ENCODE measurements around the gene FRAT2.

- TF ChIP-seq GATA2 (IDR thresholded peaks at IDR 0.05; ENCODE audit: low read depth, low read length) (no peak), GATA3 (IDR thresholded peaks at IDR 0.05; ENCODE audit: low read depth, low read length) (no peak)
Observed at GRCh38 chr10:97307866-97308780, 26.4 kb downstream of the FRAT2 start.

Measured in SH-SY5Y (cell line).